Jurkat, Clone E6-1 (cell line): ENCODE results near the gene TBC1D14.
"Not testable (repeated sequence)": the region's sequence is repeated elsewhere in the genome, so short reads cannot be mapped to it uniquely, and the experiment has no call there.

Experiments
- DNase-seq: peaks from one replicate; pipeline ENCODE4 v3.0.0-alpha.2; 2011; ENCODE audit warnings: low read depth, low spot score
- H3K4me3 ChIP-seq: 2 replicates; pipeline ENCODE4 v1.5.1; 2011; ENCODE audit warnings: mild to moderate bottlenecking, low read length, control low read depth, moderate library complexity

TBC1D14 gene

GRCh38 chr4:6961496-6962210 is 52.0 kb downstream of the TBC1D14 start:
- H3K4me3 ChIP-seq, result no peak overlapping the region
- DNase-seq, result no peak

GRCh38 chr4:6962211-6963041 is 52.8 kb downstream of the TBC1D14 start:
- H3K4me3 ChIP-seq, result no peak overlapping the region
- DNase-seq, result no peak

- DNase-seq, result no peak
- H3K4me3 ChIP-seq, result no peak overlapping the region
Measured at GRCh38 chr4:6963139-6963611, 53.5 kb downstream of the TBC1D14 start.

GRCh38 chr4:6964858-6965257 is 55.2 kb downstream of the TBC1D14 start:
- H3K4me3 ChIP-seq, result no peak overlapping the region
- no peak for DNase-seq

GRCh38 chr4:6965329-6965728 is 55.7 kb downstream of the TBC1D14 start:
- DNase-seq, result no peak
- H3K4me3 ChIP-seq, result no peak overlapping the region

GRCh38 chr4:6967846-6968340 is 58.3 kb downstream of the TBC1D14 start:
- DNase-seq, result no peak

GRCh38 chr4:6968496-6968895 is 58.9 kb downstream of the TBC1D14 start:
- DNase-seq, result no peak
- no peak overlapping the region for H3K4me3 ChIP-seq

More at GRCh38 chr4:6967846-6968340, 58.3 kb downstream of the TBC1D14 start:
- H3K4me3 ChIP-seq, result no peak overlapping the region

GRCh38 chr4:6969826-6970800 is 60.5 kb downstream of the TBC1D14 start:
- no peak overlapping the region for H3K4me3 ChIP-seq
- DNase-seq, result no peak

- DNase-seq, result no peak
- no peak overlapping the region for H3K4me3 ChIP-seq
Measured at GRCh38 chr4:6971536-6972374, 62.1 kb downstream of the TBC1D14 start.

- no peak for DNase-seq
- no peak overlapping the region for H3K4me3 ChIP-seq
Measured at GRCh38 chr4:6972375-6972650, 62.7 kb downstream of the TBC1D14 start.

GRCh38 chr4:6972911-6973310 is 63.3 kb downstream of the TBC1D14 start:
- DNase-seq, result no peak
- no peak overlapping the region for H3K4me3 ChIP-seq

GRCh38 chr4:6974138-6974848 is 64.7 kb downstream of the TBC1D14 start:
- DNase-seq, result peak; percentile 88
- no peak overlapping the region for H3K4me3 ChIP-seq

- DNase-seq, H3K4me3 ChIP-seq: not testable (repeated sequence)
Measured at GRCh38 chr4:6977846-6978245, 68.2 kb downstream of the TBC1D14 start.

GRCh38 chr4:6983544-6984142 is 74.0 kb downstream of the TBC1D14 start:
- DNase-seq, result no peak
- no peak overlapping the region for H3K4me3 ChIP-seq

GRCh38 chr4:6984612-6985425 is 75.2 kb downstream of the TBC1D14 start:
- H3K4me3 ChIP-seq, result no peak overlapping the region
- DNase-seq, result no peak

- no peak for DNase-seq
- peak overlapping the region; percentile 68 for H3K4me3 ChIP-seq
Measured at GRCh38 chr4:6986072-6986780, 76.6 kb downstream of the TBC1D14 start.
